ENCODE measurements around the gene STAP2.
"Not testable (repeated sequence)": the region's sequence is repeated elsewhere in the genome, so short reads cannot be mapped to it uniquely, and the experiment has no call there.

Gene STAP2

DNA sequence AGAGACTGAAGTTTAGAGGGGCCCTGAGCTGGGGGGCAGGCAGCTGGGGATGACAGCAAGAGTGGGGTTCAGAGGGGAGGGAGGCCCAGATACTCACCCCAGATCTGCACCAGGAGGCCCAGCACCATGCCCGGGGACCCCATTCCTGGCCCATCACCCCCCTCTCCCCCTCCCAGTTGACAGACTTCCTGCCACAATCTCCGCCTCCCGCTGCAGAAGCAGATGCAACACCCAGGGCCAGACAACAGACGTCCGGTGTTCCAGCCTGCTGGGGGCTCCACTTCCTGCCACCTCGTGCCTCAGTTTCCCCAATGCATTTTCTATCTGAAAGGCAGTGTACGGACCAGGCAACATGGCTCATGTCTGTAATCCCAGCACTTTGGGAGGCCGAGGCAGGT lies 36.4 kb downstream of the STAP2 start, which contains the start of gene TMIGD2:
TSS of gene TMIGD2 (minus strand) at position 147 of the 398 bp plus-strand sequence. CDS start at position 143, 4 bp downstream.
- ATAC-seq (replicated peaks) (peak; percentile 5), DNase-seq (peak in 1 of 3 experiments; percentile 7)
- peaks cover 11 to 32% of the 10 kb centered on the region in 2 donors for H3K4me1 Mint-ChIP-seq (ENCODE audit: low read depth in 2 of 2)

DNA sequence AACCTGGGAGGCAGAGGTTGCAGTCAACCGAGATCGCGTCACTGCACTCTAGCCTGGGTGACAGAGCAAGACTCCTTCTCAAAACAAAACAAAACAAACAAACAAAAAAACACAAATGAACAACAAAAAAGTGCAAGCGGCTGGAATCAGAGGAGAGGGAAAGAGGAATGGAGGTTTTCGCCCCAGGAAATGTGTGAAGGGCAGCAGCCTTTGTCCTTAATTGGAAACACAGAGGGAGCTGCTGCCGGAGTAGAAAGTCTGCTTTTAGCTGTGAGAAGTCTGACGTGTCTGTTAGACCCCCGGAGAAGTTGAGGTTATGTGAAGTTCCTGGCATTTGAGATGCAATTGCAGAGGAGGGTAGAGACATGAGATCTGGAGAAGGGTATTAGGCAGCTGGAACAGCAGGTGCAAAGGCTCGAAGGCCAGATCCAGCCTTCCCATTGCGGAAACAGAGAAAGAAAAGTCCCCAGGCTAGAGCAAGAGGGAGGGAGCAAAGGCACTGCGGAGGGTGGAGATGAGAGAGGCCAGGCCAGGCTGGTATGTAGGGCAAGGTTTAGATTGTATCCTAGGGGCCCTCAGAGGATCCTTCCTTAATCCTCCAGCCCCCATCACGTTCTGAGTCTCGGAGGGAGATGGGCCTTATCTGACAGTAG lies 36.9 kb downstream of the STAP2 start:
- DNase-seq (no peak), ATAC-seq (replicated peaks) (peak; percentile 25)
- Mint-ChIP-seq H3K36me3 (ENCODE audit: insufficient read depth) (peaks cover 7% of the 10 kb centered on the region), H3K4me3 (peak overlapping the region; percentile 73 to 80), H3K4me1 (ENCODE audit: low read depth in 2 of 2) (peaks cover 11 to 32% of the 10 kb centered on the region in 2 donors), H3K9me3 (no peaks in the 10 kb centered on the region), H3K27me3 (peaks cover 0 to 21% of the 10 kb centered on the region in 2 donors), H3K27ac (peak overlapping the region in 1 of 2 donors; percentile 86)

More for the DNA sequence above, 36.4 kb downstream of the STAP2 start, which contains the start of gene TMIGD2:
- H3K27ac Mint-ChIP-seq, result peak within 1 kb of the TSS in 1 of 2 donors; percentile 86
- peak within 1 kb of the TSS; percentile 73 to 80 for H3K4me3 Mint-ChIP-seq
- no peaks in the 10 kb centered on the region for H3K9me3 Mint-ChIP-seq
- H3K36me3 Mint-ChIP-seq (ENCODE audit: insufficient read depth), result peaks cover 7% of the 10 kb centered on the region
- H3K27me3 Mint-ChIP-seq, result peaks cover 0 to 23% of the 10 kb centered on the region in 2 donors

DNA sequence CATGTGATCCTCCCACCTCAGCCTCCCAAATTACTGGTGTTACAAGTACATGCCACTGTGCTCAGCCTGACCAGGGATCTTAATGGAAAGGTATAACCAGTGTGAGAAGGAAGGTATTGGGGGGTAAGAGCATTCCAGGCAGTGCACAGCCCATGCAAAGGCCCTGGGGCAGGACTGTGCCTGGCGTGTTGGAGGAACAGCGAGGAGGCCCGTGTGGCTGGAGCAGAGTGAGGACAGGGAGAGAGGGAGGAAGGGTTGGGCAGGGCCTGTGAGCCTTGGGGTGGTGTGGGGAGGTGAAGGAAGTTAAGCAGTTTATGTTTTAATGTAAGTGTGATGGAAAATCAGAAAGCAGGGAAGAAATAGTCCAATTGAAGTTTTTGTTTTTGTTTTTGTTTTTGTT lies 38.0 kb downstream of the STAP2 start:
- no peaks in the 10 kb centered on the region for H3K9me3 Mint-ChIP-seq
- H3K27me3 Mint-ChIP-seq, result peaks cover 0 to 16% of the 10 kb centered on the region in 2 donors
- H3K27ac Mint-ChIP-seq, result peak overlapping the region in 1 of 2 donors; percentile 86
- ATAC-seq (replicated peaks) (no peak), DNase-seq (no peak)
- peaks cover 11 to 34% of the 10 kb centered on the region in 2 donors for H3K4me1 Mint-ChIP-seq (ENCODE audit: low read depth in 2 of 2)
- H3K36me3 Mint-ChIP-seq (ENCODE audit: insufficient read depth), result peaks cover 7% of the 10 kb centered on the region
- peak overlapping the region in 1 of 2 donors; percentile 80 for H3K4me3 Mint-ChIP-seq

DNA sequence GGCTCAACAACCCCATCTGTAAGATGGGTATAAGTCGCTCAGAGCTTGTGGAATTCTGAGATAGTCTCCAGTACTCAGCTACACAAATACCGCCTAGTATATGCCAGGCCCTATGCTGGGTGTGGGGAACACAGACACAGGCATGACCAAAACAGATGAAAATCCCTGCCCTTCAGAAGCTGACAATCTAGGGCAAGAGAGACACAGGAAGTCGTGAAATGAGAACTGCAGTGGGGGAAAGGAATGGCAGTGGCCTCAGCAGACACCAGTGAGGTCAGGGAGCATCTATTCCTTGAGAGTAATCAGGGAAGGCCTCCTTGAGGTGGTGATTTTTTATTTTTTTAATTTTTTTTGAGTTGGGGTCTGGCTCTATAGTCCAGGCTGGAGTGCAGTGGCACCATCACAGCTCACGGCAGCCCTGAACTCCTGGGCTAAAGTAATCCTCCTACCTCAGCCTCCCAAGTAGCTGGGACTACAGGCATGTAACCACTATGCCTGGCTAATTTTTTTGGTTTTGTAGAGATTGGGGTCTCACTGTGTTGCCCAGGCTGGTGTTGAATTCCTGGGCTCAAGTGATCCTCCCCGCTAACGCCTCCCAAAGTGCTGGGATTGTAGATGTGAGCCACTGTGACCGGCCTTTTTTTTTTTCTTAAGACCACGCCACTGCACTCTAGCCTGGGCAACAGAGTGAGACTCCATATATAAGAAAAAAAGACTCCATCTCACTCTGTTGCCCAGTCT lies 39.6 kb downstream of the STAP2 start:
- peaks cover 7 to 26% of the 10 kb centered on the region in 2 donors for H3K4me1 Mint-ChIP-seq (ENCODE audit: low read depth in 2 of 2)
- DNase-seq (no peak), ATAC-seq (replicated peaks) (peak; percentile 25)
- H3K27ac Mint-ChIP-seq, result peak overlapping the region in 1 of 2 donors; percentile 86
- H3K4me3 Mint-ChIP-seq, result peak overlapping the region in 1 of 2 donors; percentile 38
- H3K36me3 Mint-ChIP-seq (ENCODE audit: insufficient read depth), result peaks cover 3% of the 10 kb centered on the region
- H3K9me3 Mint-ChIP-seq, result no peaks in the 10 kb centered on the region
- H3K27me3 Mint-ChIP-seq, result peaks cover 0 to 12% of the 10 kb centered on the region in 2 donors

DNA sequence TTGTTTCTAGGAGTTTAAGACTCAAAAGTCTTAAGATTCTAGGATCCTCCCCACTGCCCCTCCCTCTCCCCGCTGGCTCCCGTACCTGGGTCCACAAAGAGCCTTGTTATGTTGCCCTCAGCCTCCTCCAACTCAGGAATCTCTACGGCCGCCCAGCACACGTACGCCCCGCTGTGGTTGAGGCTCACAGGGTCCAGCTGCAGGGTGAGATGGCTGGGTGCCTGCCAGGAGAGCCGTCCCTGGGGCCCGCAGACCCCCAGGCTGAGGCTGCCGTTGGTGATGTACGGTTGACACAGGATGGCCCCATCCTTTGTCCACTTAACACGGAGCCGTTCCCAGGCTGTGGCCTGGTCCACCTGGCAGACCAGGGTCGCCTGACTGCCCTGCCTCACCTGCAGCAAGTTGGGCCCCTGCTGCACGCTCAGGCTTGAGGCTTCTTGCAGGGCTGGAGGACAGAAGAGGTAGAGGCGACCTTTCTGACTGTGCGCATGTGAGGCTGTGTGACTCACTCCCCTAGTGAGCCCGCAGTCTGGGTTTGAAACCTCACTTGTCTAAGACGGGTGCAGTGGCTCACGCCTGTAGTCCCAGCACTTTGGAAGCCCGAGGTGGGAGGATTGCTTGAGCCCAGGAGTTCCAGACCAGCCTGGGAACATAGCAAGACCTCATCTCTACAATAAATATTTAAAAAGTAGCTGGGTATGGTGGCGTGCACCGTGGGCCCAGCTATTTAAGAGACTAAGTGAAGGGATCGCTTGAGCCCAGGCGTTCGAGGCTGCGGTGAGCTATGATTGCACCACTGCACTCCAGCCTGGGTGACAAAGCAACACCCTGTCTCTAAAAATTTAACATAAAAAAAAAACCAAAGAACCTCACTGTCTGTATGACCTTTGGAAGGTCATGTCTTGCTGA lies 40.5 kb downstream of the STAP2 start:
- Mint-ChIP-seq H3K27me3 (peaks cover 0 to 8% of the 10 kb centered on the region in 2 donors), H3K27ac (peak overlapping the region in 1 of 2 donors; percentile 86), H3K36me3 (ENCODE audit: insufficient read depth) (no peaks in the 10 kb centered on the region), H3K9me3 (no peaks in the 10 kb centered on the region), H3K4me3 (peak overlapping the region in 1 of 2 donors; percentile 38), H3K4me1 (ENCODE audit: low read depth in 2 of 2) (peaks cover 3 to 22% of the 10 kb centered on the region in 2 donors)
- ATAC-seq (replicated peaks), result peak; percentile 56
- no peak for DNase-seq

DNA sequence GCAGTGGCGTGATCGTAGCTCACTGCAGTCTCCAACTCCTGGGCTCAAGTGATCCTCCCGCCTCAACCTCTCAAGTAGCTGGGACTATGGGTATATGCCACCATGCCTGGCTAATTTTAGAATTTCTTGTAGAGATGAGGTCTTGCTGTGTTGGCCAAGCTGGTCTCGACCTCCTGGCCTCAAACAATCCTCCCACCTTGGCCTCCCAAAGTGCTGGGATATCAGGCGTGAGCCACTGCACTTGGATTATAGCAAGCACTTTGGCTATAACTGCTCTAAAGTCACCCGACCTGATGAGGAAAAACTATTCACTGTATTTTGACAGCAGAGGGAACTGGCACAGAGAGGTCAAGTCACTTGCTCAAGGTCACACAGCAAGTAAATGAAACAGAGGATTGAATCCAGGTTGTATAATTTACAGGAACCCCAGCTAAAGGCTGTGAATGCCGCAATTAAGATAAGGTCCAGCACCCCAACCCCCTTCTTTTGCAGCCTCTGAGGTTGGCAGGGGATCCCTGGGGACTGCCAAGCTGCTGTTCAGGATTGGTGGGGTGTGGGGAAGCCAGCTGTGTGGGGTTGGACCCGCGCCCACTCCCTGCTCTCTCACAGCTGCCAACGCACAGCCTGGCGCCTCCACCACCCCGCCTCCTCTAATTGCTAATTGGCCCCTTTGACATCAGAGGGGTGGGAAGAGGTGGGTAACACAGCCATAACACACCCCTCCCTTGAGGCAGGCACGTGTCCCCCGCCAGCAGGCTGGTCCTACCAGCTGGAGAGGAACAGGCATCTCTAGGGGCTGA lies 42.5 kb downstream of the STAP2 start:
- H3K4me1 Mint-ChIP-seq (ENCODE audit: low read depth in 2 of 2), result peaks cover 0 to 10% of the 10 kb centered on the region in 2 donors
- no peak for ATAC-seq (replicated peaks)

GRCh38 chr19:4294389-4294788 lies 44.2 kb downstream of the STAP2 start:
- Mint-ChIP-seq H3K27ac (no peak overlapping the region), H3K27me3 (no peaks in the 10 kb centered on the region), H3K36me3 (ENCODE audit: insufficient read depth) (peaks cover 9% of the 10 kb centered on the region), H3K4me1 (ENCODE audit: low read depth in 2 of 2) (peaks cover 0 to 5% of the 10 kb centered on the region in 2 donors), H3K4me3 (no peak overlapping the region), H3K9me3 (no peaks in the 10 kb centered on the region)
- DNase-seq, result no peak
- ATAC-seq (replicated peaks), result no peak

More for the DNA sequence above, 42.5 kb downstream of the STAP2 start:
- Mint-ChIP-seq H3K4me3 (no peak overlapping the region), H3K27ac (peak overlapping the region in 1 of 2 donors; percentile 51), H3K36me3 (ENCODE audit: insufficient read depth) (peaks cover 9% of the 10 kb centered on the region), H3K9me3 (no peaks in the 10 kb centered on the region), H3K27me3 (no peaks in the 10 kb centered on the region)
- no peak for DNase-seq

DNA sequence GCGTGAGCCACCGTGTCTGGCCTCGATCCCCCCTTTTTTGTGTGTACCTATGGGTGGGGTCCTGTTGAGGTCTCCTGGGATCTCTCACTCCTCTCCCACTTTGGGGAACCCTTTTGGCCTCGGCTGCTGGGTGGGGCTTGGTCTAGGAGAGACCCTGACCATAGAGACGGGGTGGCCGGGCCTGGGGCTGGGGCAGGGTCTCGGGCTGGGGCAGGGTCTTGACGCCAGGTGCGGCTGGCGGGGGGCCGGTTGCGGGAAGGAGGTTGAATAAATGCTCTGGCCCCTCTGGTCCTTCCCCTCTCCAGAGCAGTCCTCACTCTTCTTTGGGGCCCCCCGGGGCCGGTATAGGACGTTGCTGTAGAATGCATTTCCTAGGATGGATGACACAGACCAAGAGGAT lies 46.1 kb downstream of the STAP2 start:
- ATAC-seq (replicated peaks) (no peak), DNase-seq (no peak)
- no peak overlapping the region for H3K27ac Mint-ChIP-seq
- no peak overlapping the region for H3K4me3 Mint-ChIP-seq
- H3K27me3 Mint-ChIP-seq, result no peaks in the 10 kb centered on the region
- H3K9me3 Mint-ChIP-seq, result no peaks in the 10 kb centered on the region
- peaks cover 0 to 2% of the 10 kb centered on the region in 2 donors for H3K4me1 Mint-ChIP-seq (ENCODE audit: low read depth in 2 of 2)
- H3K36me3 Mint-ChIP-seq (ENCODE audit: insufficient read depth), result peaks cover 9% of the 10 kb centered on the region

DNA sequence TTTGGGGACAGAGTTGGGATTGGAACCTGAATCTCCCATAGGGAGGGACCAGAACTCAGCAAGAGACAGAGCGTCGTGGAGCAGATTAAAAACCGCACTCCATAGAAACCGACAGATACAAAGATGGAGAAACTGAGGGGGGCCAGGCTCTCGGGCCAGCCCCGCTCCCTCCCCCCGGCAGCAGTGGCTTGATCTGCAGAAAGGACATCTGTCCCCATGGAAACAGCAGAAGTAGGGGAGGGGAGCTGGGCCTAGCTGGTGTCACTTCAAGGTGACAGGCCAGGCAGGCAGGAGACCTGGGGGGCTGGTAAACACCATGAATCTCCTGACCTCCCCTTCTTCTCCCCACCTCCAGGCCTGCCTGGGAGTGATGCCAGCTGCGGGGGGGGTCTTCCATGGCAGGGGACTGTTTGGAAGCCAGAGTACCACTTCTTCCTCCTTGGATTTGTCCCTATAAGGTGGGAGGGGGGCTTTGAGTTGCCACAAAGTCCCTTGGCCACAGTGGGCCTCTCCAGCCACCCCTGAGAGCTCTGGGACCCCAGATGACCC lies 47.4 kb downstream of the STAP2 start:
- no peak overlapping the region for H3K27ac Mint-ChIP-seq
- H3K36me3 Mint-ChIP-seq (ENCODE audit: insufficient read depth), result peaks cover 9% of the 10 kb centered on the region
- no peak overlapping the region for H3K4me3 Mint-ChIP-seq
- ATAC-seq (replicated peaks), result no peak
- no peak for DNase-seq
- no peaks in the 10 kb centered on the region for H3K9me3 Mint-ChIP-seq
- peaks cover 0 to 2% of the 10 kb centered on the region in 2 donors for H3K27me3 Mint-ChIP-seq
- H3K4me1 Mint-ChIP-seq (ENCODE audit: low read depth in 2 of 2), result no peaks in the 10 kb centered on the region

DNA sequence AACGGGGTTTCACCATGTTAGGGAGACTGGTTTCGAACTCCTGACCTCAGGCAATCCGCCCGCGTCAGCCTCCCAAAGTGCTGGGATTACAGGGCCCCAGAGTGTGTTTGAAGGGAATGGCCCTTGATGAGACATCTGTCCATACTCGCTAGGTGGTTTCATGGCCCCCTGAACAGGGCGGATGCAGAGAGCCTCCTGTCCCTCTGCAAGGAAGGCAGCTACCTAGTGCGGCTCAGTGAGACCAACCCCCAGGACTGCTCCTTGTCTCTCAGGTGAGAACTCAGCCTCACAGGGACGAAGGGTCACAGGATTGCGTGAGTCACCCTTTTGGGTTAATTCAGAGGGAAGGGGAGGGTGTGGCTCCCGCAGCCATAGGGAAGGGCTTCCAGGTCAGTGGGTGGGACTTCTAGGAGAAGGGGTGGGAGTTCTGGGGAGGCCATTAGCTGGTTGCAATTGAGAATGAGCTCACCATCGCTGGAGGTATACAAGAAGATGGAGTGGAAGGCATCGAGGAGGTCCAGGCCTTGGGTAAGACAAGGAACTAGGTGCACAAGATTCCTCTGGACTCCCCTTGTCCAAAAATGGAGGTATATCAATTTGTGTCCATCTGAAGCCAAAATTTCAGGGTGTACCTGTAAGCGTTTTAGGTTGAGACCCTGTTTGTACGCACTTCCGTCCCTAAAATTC lies 50.4 kb downstream of the STAP2 start:
- H3K9me3 Mint-ChIP-seq, result no peaks in the 10 kb centered on the region
- H3K27me3 Mint-ChIP-seq, result peaks cover 0 to 6% of the 10 kb centered on the region in 2 donors
- H3K4me3 Mint-ChIP-seq, result no peak overlapping the region
- ATAC-seq (replicated peaks) (no peak), DNase-seq (no peak)
- H3K4me1 Mint-ChIP-seq (ENCODE audit: low read depth in 2 of 2), result no peaks in the 10 kb centered on the region
- H3K36me3 Mint-ChIP-seq (ENCODE audit: insufficient read depth), result peaks cover 9% of the 10 kb centered on the region
- no peak overlapping the region for H3K27ac Mint-ChIP-seq

DNA sequence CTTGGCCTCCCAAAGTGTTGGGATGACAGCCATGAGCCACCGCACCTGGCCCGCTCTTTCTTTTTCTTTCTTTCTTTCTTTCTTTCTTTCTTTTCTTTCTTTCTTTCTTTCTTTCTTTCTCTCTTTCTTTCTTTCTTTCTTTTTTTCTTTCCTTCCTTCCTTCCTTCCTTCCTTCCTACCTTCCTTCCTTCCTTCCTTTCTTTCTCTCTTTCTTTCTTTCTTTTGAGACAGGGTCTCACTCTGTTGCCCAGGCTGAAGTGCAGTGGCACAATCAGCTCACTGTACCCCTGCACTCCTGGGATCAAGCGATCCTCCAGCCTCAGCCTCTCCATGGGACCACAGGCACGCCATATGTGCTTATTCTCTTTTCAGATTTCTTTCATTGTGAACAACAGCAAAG lies 52.5 kb downstream of the STAP2 start:
- H3K9me3 Mint-ChIP-seq, result not testable (repeated sequence)

GRCh38 chr19:4284974-4285373 lies 53.7 kb downstream of the STAP2 start:
- no peak overlapping the region for H3K27ac Mint-ChIP-seq
- no peaks in the 10 kb centered on the region for H3K9me3 Mint-ChIP-seq
- peaks cover 13 to 22% of the 10 kb centered on the region in 2 donors for H3K27me3 Mint-ChIP-seq
- no peaks in the 10 kb centered on the region for H3K4me1 Mint-ChIP-seq (ENCODE audit: low read depth in 2 of 2)
- H3K4me3 Mint-ChIP-seq, result no peak overlapping the region
- no peaks in the 10 kb centered on the region for H3K36me3 Mint-ChIP-seq (ENCODE audit: insufficient read depth)
- DNase-seq, result no peak
- ATAC-seq (replicated peaks), result no peak

More for the DNA sequence above, 52.5 kb downstream of the STAP2 start:
- ATAC-seq (replicated peaks); H3K36me3 Mint-ChIP-seq (ENCODE audit: insufficient read depth); H3K27ac Mint-ChIP-seq; H3K4me1 Mint-ChIP-seq (ENCODE audit: low read depth in 2 of 2); DNase-seq; H3K4me3 Mint-ChIP-seq: not testable (repeated sequence)
- H3K27me3 Mint-ChIP-seq, result peaks cover 10 to 11% of the 10 kb centered on the region in 2 donors
